Adrenal gland (tissue), 5 donors: ENCODE results near the gene MIOX.

ENCODE experiments used
- POLR2A ChIP-seq, 2 donors: fragments of 450-650 bp; IDR thresholded peaks; one replicate each; pipeline ENCODE4 v1.6.1; 2017; ENCODE audit warnings: antibody characterized with exemption in 2 of 2, mild to moderate bottlenecking in 2 of 2, moderate library complexity in 1 of 2
- TF ChIP-seq, protein P1 (sequence below), 6 experiments: fragments of 450-650 bp in 4 of 6; fragments of 200-600 bp in 2 of 6; sonication (generic) in 1 of 6; IDR thresholded peaks; 1 replicate in 5 of 6; 2 replicates in 1 of 6; pipeline versions ENCODE4 v1.5.1 to v1.8.0; 2016 to 2021; ENCODE audit warnings: antibody characterized with exemption in 6 of 6, mild to moderate bottlenecking in 2 of 6, moderate library complexity in 1 of 6
- donor health status: DM: no; HTN: no; CAD: no.

DNA sequence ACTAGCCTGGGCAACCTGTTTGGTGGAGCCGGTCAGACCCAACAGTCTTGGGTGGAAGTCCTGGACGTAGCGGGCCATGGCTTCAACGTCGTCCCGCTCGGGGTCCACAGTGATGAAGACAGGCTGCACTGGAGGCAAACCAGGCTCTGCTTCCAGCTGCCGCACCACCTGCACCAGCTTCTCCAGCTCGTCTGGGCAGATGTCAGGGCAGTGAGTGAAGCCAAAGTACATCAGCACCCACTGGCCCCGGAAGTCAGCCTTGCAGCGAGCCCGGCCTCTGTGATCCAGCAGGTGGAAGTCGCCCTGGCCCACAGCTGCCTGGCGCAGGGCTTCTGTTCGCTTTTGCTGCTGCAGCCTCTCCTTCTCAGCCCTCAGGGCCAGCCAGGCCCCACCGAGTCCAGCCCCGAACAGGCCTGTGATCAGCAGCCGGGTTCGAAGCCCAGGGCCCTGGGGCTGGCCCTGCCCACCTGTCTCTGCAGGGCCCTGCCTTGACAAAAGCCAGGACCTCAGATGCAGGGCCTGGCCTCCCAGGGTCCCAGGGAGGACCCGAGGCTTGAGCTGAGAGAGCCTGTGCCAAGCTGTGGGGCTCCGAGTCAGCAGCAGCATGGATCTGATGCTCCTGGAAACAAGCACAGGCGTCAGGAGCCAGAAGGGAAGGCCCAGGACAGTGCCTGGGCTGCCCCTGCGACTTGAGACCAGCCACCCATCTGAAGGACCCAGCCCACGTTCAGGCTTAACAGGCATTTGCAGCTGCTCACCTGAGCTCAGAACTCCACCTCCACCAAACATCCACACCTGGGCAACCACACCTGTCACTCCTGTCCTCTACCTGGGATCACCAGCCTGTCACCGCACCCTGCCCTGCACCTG lies 37.4 kb downstream of the MIOX start:
- TF ChIP-seq POLR2A (IDR thresholded peaks at IDR 0.05) = no peak
- TF ChIP-seq, protein P1, sequence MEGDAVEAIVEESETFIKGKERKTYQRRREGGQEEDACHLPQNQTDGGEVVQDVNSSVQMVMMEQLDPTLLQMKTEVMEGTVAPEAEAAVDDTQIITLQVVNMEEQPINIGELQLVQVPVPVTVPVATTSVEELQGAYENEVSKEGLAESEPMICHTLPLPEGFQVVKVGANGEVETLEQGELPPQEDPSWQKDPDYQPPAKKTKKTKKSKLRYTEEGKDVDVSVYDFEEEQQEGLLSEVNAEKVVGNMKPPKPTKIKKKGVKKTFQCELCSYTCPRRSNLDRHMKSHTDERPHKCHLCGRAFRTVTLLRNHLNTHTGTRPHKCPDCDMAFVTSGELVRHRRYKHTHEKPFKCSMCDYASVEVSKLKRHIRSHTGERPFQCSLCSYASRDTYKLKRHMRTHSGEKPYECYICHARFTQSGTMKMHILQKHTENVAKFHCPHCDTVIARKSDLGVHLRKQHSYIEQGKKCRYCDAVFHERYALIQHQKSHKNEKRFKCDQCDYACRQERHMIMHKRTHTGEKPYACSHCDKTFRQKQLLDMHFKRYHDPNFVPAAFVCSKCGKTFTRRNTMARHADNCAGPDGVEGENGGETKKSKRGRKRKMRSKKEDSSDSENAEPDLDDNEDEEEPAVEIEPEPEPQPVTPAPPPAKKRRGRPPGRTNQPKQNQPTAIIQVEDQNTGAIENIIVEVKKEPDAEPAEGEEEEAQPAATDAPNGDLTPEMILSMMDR (IDR thresholded peaks at IDR 0.05) = no peak
